Liver (tissue), 9 donors: ENCODE results near the gene PER1. TPM values are rescaled to one million over a fixed set of nuclear protein-coding genes. Genes with fewer than 3 reads are reported as not detected.

ENCODE experiments used
- DNase-seq: peaks from one replicate; pipeline ENCODE4 v3.0.0-alpha.2; 2017; ENCODE audit warnings: low spot score
- H3K27ac ChIP-seq, 2 donors: one replicate each; pipeline ENCODE4 v1.7.0; 2013; ENCODE audit warnings: inconsistent platforms in 2 of 2, low read length in 2 of 2, control low read depth in 1 of 2, low read depth in 1 of 2, mild to moderate bottlenecking in 1 of 2
- H3K27me3 ChIP-seq, 4 donors: one replicate each; pipeline versions ENCODE4 v1.6.1 to v1.7.0; 2013; ENCODE audit warnings: low read length in 3 of 4, inconsistent platforms in 1 of 4, mild to moderate bottlenecking in 1 of 4, moderate library complexity in 1 of 4; ENCODE audit not compliant: control insufficient read depth in 4 of 4, insufficient read depth in 4 of 4
- H3K36me3 ChIP-seq, 4 donors: one replicate each; pipeline versions ENCODE4 v1.6.1 to v1.7.0; 2013; ENCODE audit warnings: low read length in 3 of 4, mild to moderate bottlenecking in 3 of 4, low read depth in 1 of 4, moderate library complexity in 1 of 4; ENCODE audit not compliant: control insufficient read depth in 4 of 4, insufficient read depth in 3 of 4
- H3K4me1 ChIP-seq, 4 donors: one replicate each; pipeline versions ENCODE4 v1.6.1 to v1.7.0; 2013; ENCODE audit warnings: low read length in 3 of 4, mild to moderate bottlenecking in 3 of 4, moderate library complexity in 1 of 4; ENCODE audit not compliant: control insufficient read depth in 4 of 4, insufficient read depth in 4 of 4
- H3K4me3 ChIP-seq, 3 donors: one replicate each; pipeline versions ENCODE4 v1.6.1 to v1.7.0; 2013; ENCODE audit warnings: low read length in 3 of 3, control low read depth in 1 of 3, low read depth in 1 of 3, mild to moderate bottlenecking in 1 of 3
- H3K9ac ChIP-seq, 2 donors: one replicate each; pipeline ENCODE4 v1.7.0; 2013; ENCODE audit warnings: low read length in 2 of 2, mild to moderate bottlenecking in 2 of 2, moderate library complexity in 2 of 2, control low read depth in 1 of 2, low read depth in 1 of 2
- H3K9me3 ChIP-seq, 4 donors: one replicate each; pipeline versions ENCODE4 v1.6.1 to v1.7.0; 2013; ENCODE audit warnings: low read length in 3 of 4; ENCODE audit not compliant: control insufficient read depth in 4 of 4
- EGR1 ChIP-seq, 2 donors: IDR thresholded peaks; 2 replicates each; pipeline ENCODE4 v1.6.1; 2016 to 2018; ENCODE audit warnings: antibody characterized with exemption in 2 of 2, low read depth in 2 of 2
- FOXA1 ChIP-seq: IDR thresholded peaks from 2 replicates; pipeline ENCODE4 v1.6.1; 2016; ENCODE audit warnings: antibody characterized with exemption
- GABPA ChIP-seq, 2 donors: IDR thresholded peaks in 1 of 2; conservative IDR thresholded peaks in 1 of 2; 2 replicates each; pipeline ENCODE4 v1.6.1; 2016; ENCODE audit warnings: antibody characterized with exemption in 2 of 2, mild to moderate bottlenecking in 1 of 2, moderate library complexity in 1 of 2
- HNF4A ChIP-seq, 2 donors: conservative IDR thresholded peaks; 2 replicates each; pipeline ENCODE4 v1.6.1; 2016; ENCODE audit warnings: antibody characterized with exemption in 2 of 2, mild to moderate bottlenecking in 2 of 2
- HNF4G ChIP-seq: IDR thresholded peaks from 2 replicates; pipeline ENCODE4 v1.6.1; 2016; ENCODE audit warnings: antibody characterized with exemption
- JUND ChIP-seq, 2 donors: IDR thresholded peaks; 2 replicates each; pipeline ENCODE4 v1.6.1; 2016; ENCODE audit warnings: antibody characterized with exemption in 2 of 2
- NR2F2 ChIP-seq: IDR thresholded peaks from 2 replicates; pipeline ENCODE4 v1.6.1; 2016; ENCODE audit warnings: antibody characterized with exemption
- RXRA ChIP-seq, 2 donors: IDR thresholded peaks; 2 replicates each; pipeline ENCODE4 v1.6.1; 2017 to 2018; ENCODE audit warnings: antibody characterized with exemption in 2 of 2, mild to moderate bottlenecking in 1 of 2
- SP1 ChIP-seq: IDR thresholded peaks from 2 replicates; pipeline ENCODE4 v1.6.1; 2018; ENCODE audit warnings: antibody characterized with exemption, mild to moderate bottlenecking
- YY1 ChIP-seq: IDR thresholded peaks from 2 replicates; pipeline ENCODE4 v1.6.1; 2016; ENCODE audit warnings: antibody characterized with exemption, mild to moderate bottlenecking
- WGBS: extraction: QIAGEN DNeasy Blood & Tissue Kit; methylation state at CpG from one replicate; pipeline ENCODE4 v1.1.7; 2013; 5-methylcytosine and 5-hydroxymethylcytosine counted together
- polyA plus RNA-seq, 2 donors: library from polyadenylated mRNA; stranded (reverse) in 1 of 2; unstranded in 1 of 2; fragments of 200-250 nt in 1 of 2; fragments of >200 nt in 1 of 2; fragmentation: Nextera tagmentation in 1 of 2; extraction: Ambion mirVana in 1 of 2; gene quantifications; one replicate each; pipeline versions ENCODE4 v1.2.1 to v1.2.3, GENCODE V29; 2013 to 2015
- total RNA-seq, 2 donors: library from RNA; depleted of rRNA; stranded (reverse); fragments of >200 nt; gene quantifications; one replicate each; pipeline ENCODE4 v1.2.3, GENCODE V29; 2014
- TF ChIP-seq, protein P1 (sequence below): IDR thresholded peaks from 2 replicates; pipeline ENCODE4 v1.6.1; 2016; ENCODE audit warnings: antibody characterized with exemption
- TF ChIP-seq, protein P2 (sequence below): fragments of 150-350 bp; IDR thresholded peaks from 2 replicates; pipeline ENCODE4 v1.5.1; 2017; ENCODE audit warnings: improper control_type of control experiment, low read depth, low read length; ENCODE audit not compliant: missing input control
- TF ChIP-seq, protein P3 (sequence below): IDR thresholded peaks from 2 replicates; pipeline ENCODE4 v1.6.1; 2016; ENCODE audit warnings: antibody characterized with exemption
- TF ChIP-seq, protein P4 (sequence below): IDR thresholded peaks from 2 replicates; pipeline ENCODE4 v1.6.1; 2016; ENCODE audit warnings: antibody characterized with exemption
- donor health status: healthy.
- donor health status: healthy.
- donor health status: healthy.
- donor health status: healthy.
- donor health status: healthy.

PER1 gene
- total and polyA plus RNA-seq, 4 donors = 10.1 to 71.6 (median 29.7) TPM

DNA sequence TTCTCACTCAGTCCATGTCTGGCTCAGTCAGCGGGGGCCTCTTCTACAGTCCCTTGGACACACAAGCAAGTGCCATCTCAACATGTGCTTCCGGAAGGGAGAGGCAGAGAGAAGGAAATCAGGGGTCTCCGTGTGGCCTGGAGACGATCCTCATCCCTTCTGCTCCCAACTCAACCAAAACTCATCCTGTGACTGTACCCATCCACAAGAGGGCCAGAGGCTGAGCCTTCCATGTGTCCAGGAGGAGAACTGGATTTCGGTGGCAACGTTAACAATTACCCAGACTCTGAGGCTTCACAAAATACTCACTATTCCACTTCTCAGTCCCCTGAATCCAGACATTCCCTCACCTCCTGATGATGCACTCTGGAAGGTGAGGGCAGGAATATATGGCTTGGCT is 56.8 kb downstream of the PER1 start:
- Histone ChIP-seq H3K9me3 (no peaks in the 10 kb centered on the region), H3K27me3 (peaks cover 0 to 12% (median under 1%) of the 10 kb centered on the region in 4 donors), H3K4me1 (no peaks in the 10 kb centered on the region), H3K36me3 (no peaks in the 10 kb centered on the region), H3K9ac (no peak overlapping the region), H3K4me3 (no peak overlapping the region), H3K27ac (no peak overlapping the region)
- 63% methylated on average over 6 of the region's 6 CpGs for WGBS
- no peak for DNase-seq
- TF ChIP-seq YY1 (no peak), EGR1 (IDR thresholded peaks at IDR 0.05; ENCODE audit: low read depth in 2 of 2) (no peak), HNF4G (no peak), SP1 (no peak)

DNA sequence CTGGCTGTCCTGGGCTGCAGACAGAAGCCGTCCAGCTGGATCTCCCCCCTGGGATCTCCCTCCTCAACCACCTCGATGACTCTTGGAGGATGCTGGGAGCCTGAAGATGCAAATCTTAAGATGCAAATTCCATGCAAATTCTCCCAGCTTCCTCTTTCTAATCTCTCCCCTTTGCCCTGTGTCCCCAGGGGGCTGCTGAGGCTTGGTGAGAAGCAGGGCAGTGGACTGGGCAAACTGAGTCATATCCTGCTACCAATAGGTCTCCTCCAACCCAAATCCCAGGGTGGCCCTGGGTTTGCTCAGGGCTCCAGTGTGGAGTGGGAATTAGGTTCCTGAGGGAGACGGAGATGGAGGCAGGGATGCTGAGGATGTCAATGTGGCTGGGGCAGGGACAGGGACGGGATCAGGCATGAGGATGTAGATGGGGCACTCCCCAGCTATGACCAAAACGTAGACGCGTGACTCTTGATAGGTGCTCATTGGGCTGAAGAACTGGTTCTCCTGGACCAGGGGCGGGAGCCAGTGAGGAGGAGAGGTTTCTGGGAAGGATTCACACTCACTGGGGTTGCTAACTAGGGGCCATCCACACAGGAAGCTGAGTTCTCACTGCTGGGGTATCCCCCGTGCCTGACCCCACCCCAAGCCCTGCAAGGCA is 61.0 kb downstream of the PER1 start:
- peaks cover 0 to 14% (median 4%) of the 10 kb centered on the region in 4 donors for H3K27me3 ChIP-seq
- H3K36me3 ChIP-seq = no peaks in the 10 kb centered on the region

More for the DNA sequence above, 61.0 kb downstream of the PER1 start:
- TF ChIP-seq HNF4A (conservative IDR thresholded peaks at IDR 0.05) (no peak), RXRA (IDR thresholded peaks at IDR 0.05) (no peak), SP1 (no peak), HNF4G (no peak), FOXA1 (no peak), GABPA (IDR thresholded peaks at IDR 0.05 in 1 of 2, conservative IDR thresholded peaks at IDR 0.05 in 1 of 2) (no peak), JUND (IDR thresholded peaks at IDR 0.05) (no peak), NR2F2 (no peak)
- TF ChIP-seq, protein P1, sequence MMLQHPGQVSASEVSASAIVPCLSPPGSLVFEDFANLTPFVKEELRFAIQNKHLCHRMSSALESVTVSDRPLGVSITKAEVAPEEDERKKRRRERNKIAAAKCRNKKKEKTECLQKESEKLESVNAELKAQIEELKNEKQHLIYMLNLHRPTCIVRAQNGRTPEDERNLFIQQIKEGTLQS = no peak
- TF ChIP-seq, protein P2, sequence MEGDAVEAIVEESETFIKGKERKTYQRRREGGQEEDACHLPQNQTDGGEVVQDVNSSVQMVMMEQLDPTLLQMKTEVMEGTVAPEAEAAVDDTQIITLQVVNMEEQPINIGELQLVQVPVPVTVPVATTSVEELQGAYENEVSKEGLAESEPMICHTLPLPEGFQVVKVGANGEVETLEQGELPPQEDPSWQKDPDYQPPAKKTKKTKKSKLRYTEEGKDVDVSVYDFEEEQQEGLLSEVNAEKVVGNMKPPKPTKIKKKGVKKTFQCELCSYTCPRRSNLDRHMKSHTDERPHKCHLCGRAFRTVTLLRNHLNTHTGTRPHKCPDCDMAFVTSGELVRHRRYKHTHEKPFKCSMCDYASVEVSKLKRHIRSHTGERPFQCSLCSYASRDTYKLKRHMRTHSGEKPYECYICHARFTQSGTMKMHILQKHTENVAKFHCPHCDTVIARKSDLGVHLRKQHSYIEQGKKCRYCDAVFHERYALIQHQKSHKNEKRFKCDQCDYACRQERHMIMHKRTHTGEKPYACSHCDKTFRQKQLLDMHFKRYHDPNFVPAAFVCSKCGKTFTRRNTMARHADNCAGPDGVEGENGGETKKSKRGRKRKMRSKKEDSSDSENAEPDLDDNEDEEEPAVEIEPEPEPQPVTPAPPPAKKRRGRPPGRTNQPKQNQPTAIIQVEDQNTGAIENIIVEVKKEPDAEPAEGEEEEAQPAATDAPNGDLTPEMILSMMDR = no peak
- TF ChIP-seq, protein P3, sequence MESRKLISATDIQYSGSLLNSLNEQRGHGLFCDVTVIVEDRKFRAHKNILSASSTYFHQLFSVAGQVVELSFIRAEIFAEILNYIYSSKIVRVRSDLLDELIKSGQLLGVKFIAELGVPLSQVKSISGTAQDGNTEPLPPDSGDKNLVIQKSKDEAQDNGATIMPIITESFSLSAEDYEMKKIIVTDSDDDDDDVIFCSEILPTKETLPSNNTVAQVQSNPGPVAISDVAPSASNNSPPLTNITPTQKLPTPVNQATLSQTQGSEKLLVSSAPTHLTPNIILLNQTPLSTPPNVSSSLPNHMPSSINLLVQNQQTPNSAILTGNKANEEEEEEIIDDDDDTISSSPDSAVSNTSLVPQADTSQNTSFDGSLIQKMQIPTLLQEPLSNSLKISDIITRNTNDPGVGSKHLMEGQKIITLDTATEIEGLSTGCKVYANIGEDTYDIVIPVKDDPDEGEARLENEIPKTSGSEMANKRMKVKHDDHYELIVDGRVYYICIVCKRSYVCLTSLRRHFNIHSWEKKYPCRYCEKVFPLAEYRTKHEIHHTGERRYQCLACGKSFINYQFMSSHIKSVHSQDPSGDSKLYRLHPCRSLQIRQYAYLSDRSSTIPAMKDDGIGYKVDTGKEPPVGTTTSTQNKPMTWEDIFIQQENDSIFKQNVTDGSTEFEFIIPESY = no peak
- TF ChIP-seq, protein P4, sequence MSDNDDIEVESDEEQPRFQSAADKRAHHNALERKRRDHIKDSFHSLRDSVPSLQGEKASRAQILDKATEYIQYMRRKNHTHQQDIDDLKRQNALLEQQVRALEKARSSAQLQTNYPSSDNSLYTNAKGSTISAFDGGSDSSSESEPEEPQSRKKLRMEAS = no peak
- H3K9me3 ChIP-seq = no peaks in the 10 kb centered on the region
- H3K4me3 ChIP-seq = no peak overlapping the region
- no peak overlapping the region for H3K27ac ChIP-seq
- H3K4me1 ChIP-seq = no peaks in the 10 kb centered on the region
- H3K9ac ChIP-seq = no peak overlapping the region
- no peak for DNase-seq
- 46% methylated on average over 9 of the region's 9 CpGs for WGBS

Other genes with a start within 250 kb of the PER1 start
- gene RNF227, start 236.1 kb downstream of the PER1 start, total RNA-seq = 1 to 10 TPM in 1 of 2 donors, under 1 TPM in 1; 0.33 to 1.4 TPM
- under 1 TPM; 0.17 to 0.31 TPM for gene RNF227, start 236.1 kb downstream of the PER1 start, polyA plus RNA-seq
- gene KCNAB3, start 222.5 kb downstream of the PER1 start, total RNA-seq = under 1 TPM; 0.23 to 0.67 TPM
- gene KCNAB3, start 222.5 kb downstream of the PER1 start, polyA plus RNA-seq = under 1 TPM; 0.42 to 0.43 TPM
- gene TRAPPC1, start 220.5 kb downstream of the PER1 start, total RNA-seq = 10 to 100 TPM; 15.9 to 18.4 TPM
- gene TRAPPC1, start 220.5 kb downstream of the PER1 start, polyA plus RNA-seq = 10 to 100 TPM; 95.9 to 96.9 TPM
- gene CNTROB, start 220.2 kb downstream of the PER1 start, total RNA-seq = 10 to 100 TPM; 10.5 to 12.0 TPM
- 1 to 10 TPM; 2.2 to 6.7 TPM for gene CNTROB, start 220.2 kb downstream of the PER1 start, polyA plus RNA-seq
- under 1 TPM in 1 of 2 donors, not detected in 1; 0.09 TPM for gene GUCY2D, start 149.8 kb downstream of the PER1 start, total RNA-seq
- under 1 TPM in 1 of 2 donors, not detected in 1; 0.14 TPM for gene GUCY2D, start 149.8 kb downstream of the PER1 start, polyA plus RNA-seq
- 1 to 10 TPM in 1 of 2 donors, under 1 TPM in 1; 0.92 to 1.0 TPM for gene ALOX15B, start 113.3 kb downstream of the PER1 start, total RNA-seq
- under 1 TPM; 0.16 to 0.19 TPM for gene ALOX15B, start 113.3 kb downstream of the PER1 start, polyA plus RNA-seq
- not detected for gene ALOX12B, start 64.7 kb downstream of the PER1 start, total RNA-seq
- not detected for gene ALOX12B, start 64.7 kb downstream of the PER1 start, polyA plus RNA-seq
- gene ALOXE3, start 33.9 kb downstream of the PER1 start, total RNA-seq = not detected
- gene ALOXE3, start 33.9 kb downstream of the PER1 start, polyA plus RNA-seq = not detected
- gene HES7, start 28.3 kb downstream of the PER1 start, total RNA-seq = not detected
- gene HES7, start 28.3 kb downstream of the PER1 start, polyA plus RNA-seq = not detected
- gene VAMP2, start 10.5 kb upstream of the PER1 start, total RNA-seq = 1 to 10 TPM; 4.2 to 9.0 TPM
- 10 to 100 TPM; 11.4 to 25.9 TPM for gene VAMP2, start 10.5 kb upstream of the PER1 start, polyA plus RNA-seq
- 1 to 10 TPM; 4.5 to 8.4 TPM for gene TMEM107, start 24.0 kb upstream of the PER1 start, total RNA-seq
- 1 to 10 TPM; 3.0 to 3.9 TPM for gene TMEM107, start 24.0 kb upstream of the PER1 start, polyA plus RNA-seq
- gene BORCS6, start 37.8 kb upstream of the PER1 start, total RNA-seq = 1 to 10 TPM; 5.1 to 6.8 TPM
- gene BORCS6, start 37.8 kb upstream of the PER1 start, polyA plus RNA-seq = 1 to 10 TPM; 4.1 to 6.4 TPM
- gene AURKB, start 58.2 kb upstream of the PER1 start, total RNA-seq = 10 to 100 TPM in 1 of 2 donors, under 1 TPM in 1; 0.42 to 25.9 TPM
- 1 to 10 TPM; 1.8 to 4.3 TPM for gene AURKB, start 58.2 kb upstream of the PER1 start, polyA plus RNA-seq
- 10 to 100 TPM in 1 of 2 donors, 1 to 10 TPM in 1; 5.9 to 10.0 TPM for gene CTC1, start 95.7 kb upstream of the PER1 start, total RNA-seq
- 1 to 10 TPM; 5.5 to 9.3 TPM for gene CTC1, start 95.7 kb upstream of the PER1 start, polyA plus RNA-seq
- gene PFAS, start 96.9 kb upstream of the PER1 start, total RNA-seq = 10 to 100 TPM; 13.7 to 18.5 TPM
- 1 to 10 TPM; 6.0 to 7.9 TPM for gene PFAS, start 96.9 kb upstream of the PER1 start, polyA plus RNA-seq
- gene RANGRF, start 136.3 kb upstream of the PER1 start, total RNA-seq = 1 to 10 TPM; 6.9 to 7.6 TPM
- gene RANGRF, start 136.3 kb upstream of the PER1 start, polyA plus RNA-seq = 10 to 100 TPM; 10.3 to 19.9 TPM
- gene SLC25A35, start 143.0 kb upstream of the PER1 start, total RNA-seq = 1 to 10 TPM in 1 of 2 donors, under 1 TPM in 1; 0.84 to 1.2 TPM
- 1 to 10 TPM; 1.2 to 1.6 TPM for gene SLC25A35, start 143.0 kb upstream of the PER1 start, polyA plus RNA-seq
- gene ARHGEF15, start 157.8 kb upstream of the PER1 start, total RNA-seq = 1 to 10 TPM; 1.4 to 1.9 TPM
- gene ARHGEF15, start 157.8 kb upstream of the PER1 start, polyA plus RNA-seq = 1 to 10 TPM; 1.6 to 2.1 TPM
- not detected for gene ODF4, start 187.4 kb upstream of the PER1 start, total RNA-seq
- gene ODF4, start 187.4 kb upstream of the PER1 start, polyA plus RNA-seq = not detected
- gene RPL26, start 230.8 kb upstream of the PER1 start, total RNA-seq = 1,000 to 10,000 TPM in 1 of 2 donors, 100 to 1,000 TPM in 1; 989 to 1,192 TPM
- 1,000 to 10,000 TPM in 1 of 2 donors, 100 to 1,000 TPM in 1; 309 to 1,118 TPM for gene RPL26, start 230.8 kb upstream of the PER1 start, polyA plus RNA-seq
- not detected for gene RNF222, start 245.4 kb upstream of the PER1 start, total RNA-seq
- gene RNF222, start 245.4 kb upstream of the PER1 start, polyA plus RNA-seq = not detected